GM18868 (cell line): ENCODE results near the gene MAGEF1.

Experiments
- ATAC-seq: cut with Tn5 transposase; IDR thresholded peaks from one replicate; pipeline ENCODE4 v1.9.1; 2021; ENCODE audit warnings: mild to moderate bottlenecking, moderate library complexity; ENCODE audit not compliant: unreplicated experiment

The MAGEF1 gene

DNA sequence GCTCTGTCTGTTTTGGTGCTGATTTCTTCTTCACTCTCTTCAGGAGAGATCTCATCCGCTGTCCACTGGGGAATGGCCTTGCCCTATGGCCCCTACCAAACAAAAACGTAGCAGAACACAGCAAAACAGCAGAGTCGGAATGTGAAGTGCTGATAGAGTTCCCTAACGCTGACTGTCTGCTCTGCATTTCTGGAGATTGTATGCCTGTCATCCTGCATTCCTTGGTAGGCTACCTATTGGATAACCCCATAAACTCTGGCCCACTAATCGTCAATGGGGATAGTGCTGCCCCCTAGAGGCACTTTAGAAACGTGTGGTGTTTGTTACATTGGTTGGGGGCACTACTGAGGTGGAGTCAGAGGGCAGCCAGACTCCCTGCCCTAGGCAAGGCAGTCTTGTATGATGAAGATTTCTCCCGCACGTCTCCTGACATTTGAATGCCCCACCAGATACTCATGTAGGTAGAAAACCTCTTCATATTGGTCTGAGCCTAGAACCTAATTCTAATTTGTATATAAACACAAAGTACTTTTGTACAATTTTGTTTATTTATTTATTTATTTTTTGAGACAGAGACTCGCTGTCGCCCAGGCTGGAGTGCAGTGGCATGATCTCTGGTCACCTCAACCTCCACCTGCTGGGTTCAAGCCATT, 15.6 kb upstream of the MAGEF1 start:
- ATAC-seq: no peak

- ATAC-seq: no peak
Observed at GRCh38 chr3:184726497-184726896, 14.6 kb upstream of the MAGEF1 start.

DNA sequence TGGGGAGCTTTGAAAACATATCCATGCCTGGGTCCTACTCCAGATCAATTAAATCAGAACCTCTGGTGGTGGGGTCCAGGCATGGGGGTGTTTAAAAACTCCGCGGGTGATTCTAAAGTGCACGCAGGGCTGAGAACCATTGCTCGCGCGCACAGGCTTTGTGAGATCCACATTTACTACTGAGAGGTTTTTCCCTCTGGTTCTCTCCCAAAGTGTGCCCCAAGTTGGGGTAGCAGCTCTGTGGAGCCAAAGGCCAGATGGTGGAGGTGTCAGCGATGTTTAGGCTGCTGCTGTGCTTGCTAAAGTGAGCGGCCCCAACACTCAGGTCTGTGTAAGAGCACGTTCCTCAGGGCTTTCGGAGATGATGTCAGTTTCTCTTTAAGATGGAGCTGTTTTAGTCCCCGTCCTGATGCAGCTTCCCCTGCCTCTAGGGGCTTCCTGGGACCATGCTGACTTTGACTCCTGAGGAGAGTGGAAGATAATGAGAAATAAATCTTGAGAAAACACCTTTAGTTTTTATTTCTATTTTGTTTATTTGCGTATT, 13.4 kb upstream of the MAGEF1 start:
- no peak for ATAC-seq

GRCh38 chr3:184724699-184725098, 12.8 kb upstream of the MAGEF1 start:
- no peak for ATAC-seq

DNA sequence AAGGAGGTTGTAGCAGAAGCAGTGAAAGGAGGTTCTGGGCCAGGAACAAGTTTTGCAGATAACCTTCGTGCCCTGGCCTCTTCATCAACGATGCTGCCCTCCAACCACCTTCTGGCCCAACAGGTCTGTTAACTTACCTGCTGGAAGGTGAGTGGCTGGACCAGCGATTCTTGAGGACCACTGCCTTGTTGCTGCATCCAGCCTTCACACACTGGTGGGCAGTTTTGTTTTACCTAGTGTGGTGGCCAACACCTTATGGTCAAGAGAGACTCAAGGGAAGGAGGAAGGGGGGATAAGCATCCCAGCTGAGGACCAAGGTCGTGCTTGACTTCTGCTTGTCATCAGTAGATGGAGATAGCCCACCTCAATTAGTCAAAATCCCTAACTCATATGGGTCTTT, 7.8 kb upstream of the MAGEF1 start:
- no peak for ATAC-seq

DNA sequence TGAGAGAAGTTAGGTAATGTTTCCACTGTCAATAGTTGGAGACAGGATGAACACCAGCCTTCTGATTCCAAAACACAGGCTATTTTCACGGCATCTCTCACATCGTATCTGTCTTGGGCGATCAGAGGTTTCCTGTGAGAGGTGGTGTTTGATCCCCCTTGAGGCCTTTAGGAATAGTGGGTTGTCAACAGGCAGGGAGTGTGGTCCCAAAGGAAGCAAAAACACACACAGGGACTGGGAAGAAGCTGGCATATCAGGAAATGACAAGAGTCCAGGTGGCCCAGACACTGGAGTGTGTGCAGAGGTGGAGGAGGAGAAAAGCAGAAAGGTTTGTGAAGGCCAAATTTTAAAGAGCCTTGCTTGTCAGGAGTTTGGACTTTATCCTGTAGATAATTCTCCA, 6.6 kb upstream of the MAGEF1 start:
- no peak for ATAC-seq

- ATAC-seq: no peak
Observed at GRCh38 chr3:184717399-184717983, 5.6 kb upstream of the MAGEF1 start.

DNA sequence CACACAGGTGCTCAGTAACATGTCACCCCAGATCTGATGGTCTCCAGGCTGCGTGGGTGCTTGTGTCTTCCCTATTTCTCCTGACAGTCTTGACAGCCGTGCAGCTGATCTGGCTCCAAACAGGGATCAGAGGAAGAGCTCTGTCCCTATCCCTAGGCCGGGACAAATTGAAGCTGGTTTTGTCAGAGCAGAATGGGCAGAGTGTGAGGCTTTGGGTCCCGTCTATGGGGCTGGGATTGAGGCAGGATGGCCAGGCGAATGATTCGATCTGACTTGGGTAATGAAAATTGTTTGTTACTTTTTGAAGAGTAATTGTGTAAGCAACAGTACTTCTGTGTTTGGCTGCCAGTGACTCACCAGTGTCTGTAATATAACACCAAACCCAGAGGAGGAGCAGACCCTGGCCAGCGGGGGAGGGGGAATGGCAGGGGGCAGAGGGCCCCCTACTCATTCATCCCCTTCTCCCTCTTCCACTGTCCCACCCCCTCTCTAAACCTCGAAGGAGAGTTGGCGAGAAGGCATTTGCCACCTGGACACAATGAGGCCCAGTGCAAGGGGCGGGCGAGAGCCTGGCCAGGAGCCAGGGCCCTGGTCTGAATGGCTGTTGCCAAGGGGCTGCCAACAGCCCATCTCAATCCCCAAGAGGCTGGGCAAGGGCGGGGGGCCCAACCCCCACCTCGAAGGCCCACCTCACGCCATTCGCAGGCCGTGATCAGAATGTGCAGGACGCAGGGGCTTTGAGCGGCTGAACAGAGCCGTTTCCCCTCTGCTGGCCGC, 4.9 kb upstream of the MAGEF1 start:
- no peak for ATAC-seq

- no peak for ATAC-seq
Observed at GRCh38 chr3:184715943-184716621, 4.2 kb upstream of the MAGEF1 start.

DNA sequence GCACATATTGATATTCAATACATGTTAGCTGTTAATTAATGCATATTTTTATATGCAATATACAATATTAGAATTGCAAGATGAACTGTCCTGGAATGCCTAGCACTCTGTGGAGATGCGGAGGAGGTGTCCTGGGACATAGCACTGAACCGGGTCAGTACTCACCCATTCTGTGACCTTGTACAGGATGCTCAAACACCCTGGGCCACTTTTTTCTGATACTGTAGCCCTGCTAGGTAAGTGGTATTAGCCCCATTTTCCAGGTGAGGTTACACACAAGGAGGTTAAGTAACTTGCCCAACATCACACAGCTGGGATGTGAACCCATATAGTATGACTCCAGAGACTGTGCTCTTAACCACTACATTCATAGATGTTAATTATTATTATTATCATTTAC, 1.7 kb upstream of the MAGEF1 start:
- ATAC-seq: no peak

- ATAC-seq: no peak
Observed at GRCh38 chr3:184713040-184713355, 1.1 kb upstream of the MAGEF1 start.

- ATAC-seq: peak; percentile 16
Observed at GRCh38 chr3:184712248-184713039, 580 bp upstream of the MAGEF1 start.

DNA sequence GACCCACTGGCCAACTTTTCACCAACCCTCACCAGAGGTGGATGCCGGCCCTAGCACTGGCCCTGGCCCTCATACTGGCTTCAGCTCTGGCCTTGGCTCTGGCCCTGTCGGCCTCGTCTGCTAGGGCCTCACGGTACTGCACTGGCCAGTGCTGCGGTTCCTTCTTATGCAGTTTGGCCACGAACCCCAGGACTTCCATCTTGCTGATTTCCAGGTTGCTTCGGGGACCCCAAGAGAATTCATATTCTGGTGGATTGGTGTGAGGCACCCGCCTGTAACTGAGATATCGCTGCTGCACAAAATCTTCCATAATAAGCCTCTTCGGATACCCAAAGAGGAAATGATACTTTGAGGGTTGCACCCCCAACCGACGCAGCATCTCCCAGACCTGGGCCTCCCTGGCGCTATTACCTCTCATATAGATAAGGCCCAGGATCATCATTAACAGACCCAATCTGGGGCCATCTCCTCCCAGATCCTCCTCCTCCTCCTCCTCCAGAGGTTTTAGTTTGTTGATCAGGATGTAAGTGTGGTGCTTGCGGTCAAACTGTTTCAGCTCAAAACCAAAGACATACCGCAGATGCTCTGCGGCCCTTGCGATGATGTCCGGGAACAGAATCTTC, 883 bp downstream of the MAGEF1 start:
- peak; percentile 58 for ATAC-seq

- no peak for ATAC-seq
Observed at GRCh38 chr3:184703657-184704056, 8.2 kb downstream of the MAGEF1 start.

DNA sequence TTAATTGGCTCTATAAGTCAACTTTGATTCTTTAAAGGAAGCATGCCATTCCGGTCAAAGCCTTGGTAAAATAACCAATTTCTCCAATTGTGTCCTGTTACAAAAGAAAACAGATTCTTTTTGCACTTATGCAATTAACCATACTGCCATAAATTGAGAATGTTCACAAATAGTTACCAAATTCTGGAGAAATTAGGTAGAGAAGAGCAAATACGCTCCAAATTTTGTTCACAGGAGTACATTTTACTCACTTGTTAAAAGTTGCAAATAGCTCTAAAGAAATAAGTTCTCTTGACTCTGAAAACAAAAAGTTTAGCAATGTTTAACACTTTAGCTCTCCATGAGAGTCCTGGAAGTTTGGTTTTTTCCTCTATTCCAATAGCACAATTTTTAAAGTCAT, 11.1 kb downstream of the MAGEF1 start:
- no peak for ATAC-seq

- no peak for ATAC-seq
Observed at GRCh38 chr3:184697845-184698244, 14.0 kb downstream of the MAGEF1 start.

DNA sequence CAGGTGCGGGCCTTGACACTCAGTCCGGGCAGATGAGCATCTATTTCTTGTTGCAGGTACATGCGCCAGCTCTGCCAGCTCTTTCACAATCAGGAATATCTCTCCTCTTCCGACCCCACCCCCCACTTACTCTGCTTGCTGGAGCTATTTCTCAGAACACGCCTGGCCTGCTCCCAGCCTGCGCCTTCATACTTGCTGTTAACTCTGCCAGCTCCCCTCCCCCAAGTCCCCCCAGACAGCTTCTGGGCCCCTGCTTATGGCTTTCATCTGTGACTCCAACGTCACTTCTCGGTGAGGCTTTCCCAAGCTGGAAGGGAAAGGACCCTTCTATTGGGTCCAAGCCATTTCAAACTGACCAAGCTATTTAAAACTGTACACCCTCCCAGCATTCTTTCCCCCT, 15.2 kb downstream of the MAGEF1 start:
- no peak for ATAC-seq

DNA sequence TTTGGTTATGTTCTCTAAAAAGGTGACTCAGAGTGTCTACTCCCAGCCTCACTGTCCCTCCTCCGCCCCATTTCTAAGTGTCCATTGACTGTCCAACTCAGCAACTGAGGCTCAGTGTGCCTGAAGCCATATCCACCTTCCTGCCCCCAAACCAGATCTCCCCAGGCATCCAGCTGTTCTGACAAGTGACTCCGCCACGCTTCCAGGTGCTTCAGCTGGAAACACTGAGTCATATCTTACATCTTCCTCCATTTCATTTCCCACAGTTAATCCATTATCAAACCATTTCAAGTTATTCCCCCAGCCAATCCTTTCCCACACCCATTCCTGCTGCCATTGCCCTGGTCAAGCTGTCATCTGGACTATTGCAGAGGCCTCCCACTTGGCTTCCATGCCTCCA, 17.1 kb downstream of the MAGEF1 start:
- ATAC-seq: no peak

DNA sequence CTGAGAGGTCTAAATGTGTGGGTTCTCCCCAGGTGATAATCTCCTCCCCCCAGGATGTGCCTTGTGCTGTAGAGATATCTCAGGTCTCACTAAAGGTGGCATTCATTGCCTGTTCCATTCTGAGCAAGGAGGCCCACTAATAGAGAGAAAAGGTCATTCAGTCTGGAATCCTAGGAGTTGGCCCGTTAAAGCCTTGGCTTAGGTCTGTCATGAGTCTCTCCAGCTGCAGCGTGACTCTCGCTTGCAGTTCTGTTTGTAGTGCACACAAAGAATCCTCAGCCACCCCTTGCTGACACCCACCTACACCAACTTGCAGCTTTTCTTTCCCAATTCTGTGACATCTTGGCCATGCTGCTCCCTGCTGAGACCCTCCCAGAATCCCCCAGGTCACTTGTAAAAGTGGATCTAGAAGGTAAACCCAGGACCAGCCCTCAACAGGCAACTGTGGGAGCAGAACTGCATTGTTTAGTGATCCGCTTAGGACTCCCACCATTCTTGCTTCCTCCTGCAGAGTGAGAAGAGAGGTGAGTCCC, 17.7 kb downstream of the MAGEF1 start:
- ATAC-seq: no peak
